Spleen (tissue), 11 donors: ENCODE data around the gene SERPINA12. TPM values are rescaled to one million over a fixed set of nuclear protein-coding genes. Genes with fewer than 3 reads are reported as not detected.

Experiments
- DNase-seq: peaks from one replicate; pipeline ENCODE4 v3.0.0-alpha.2; 2020
- H3K27ac ChIP-seq, 8 donors: fragments of 200-600 bp; sonication (generic) in 7 of 8; 1 replicate in 4 of 8; 2 replicates in 4 of 8; pipeline versions ENCODE4 v1.5.0 to v1.8.0; 2016 to 2021; ENCODE audit warnings: inconsistent platforms in 4 of 8, mild to moderate bottlenecking in 4 of 8, moderate library complexity in 1 of 8
- H3K27me3 ChIP-seq, 7 donors: fragments of 200-600 bp; sonication (generic) in 6 of 7; replicated peaks in 1 of 7; 1 replicate in 4 of 7; 2 replicates in 3 of 7; pipeline versions ENCODE4 v1.5.0 to v1.8.0; 2016 to 2021; ENCODE audit warnings: inconsistent platforms in 3 of 7, mild to moderate bottlenecking in 1 of 7
- H3K36me3 ChIP-seq, 6 donors: fragments of 200-600 bp; sonication (generic) in 5 of 6; 1 replicate in 4 of 6; 2 replicates in 2 of 6; pipeline versions ENCODE4 v1.5.0 to v1.8.0; 2016 to 2021; ENCODE audit warnings: inconsistent platforms in 2 of 6
- H3K4me1 ChIP-seq, 6 donors: fragments of 200-600 bp; sonication (generic) in 5 of 6; 1 replicate in 3 of 6; 2 replicates in 3 of 6; pipeline versions ENCODE4 v1.5.0 to v1.8.0; 2016 to 2021; ENCODE audit warnings: inconsistent platforms in 3 of 6
- H3K4me3 ChIP-seq, 8 donors: fragments of 200-600 bp; sonication (generic) in 7 of 8; 1 replicate in 4 of 8; 2 replicates in 4 of 8; pipeline versions ENCODE4 v1.5.0 to v1.8.0; 2016 to 2021; ENCODE audit warnings: inconsistent platforms in 4 of 8, mild to moderate bottlenecking in 4 of 8, moderate library complexity in 2 of 8
- H3K9me3 ChIP-seq, 8 donors: fragments of 200-600 bp; sonication (generic) in 7 of 8; 1 replicate in 4 of 8; 2 replicates in 4 of 8; pipeline versions ENCODE4 v1.5.0 to v1.8.0; 2016 to 2021; ENCODE audit warnings: inconsistent platforms in 4 of 8
- POLR2A ChIP-seq, 3 donors: fragments of 450-650 bp; IDR thresholded peaks; one replicate each; pipeline ENCODE4 v1.5.1; 2017; ENCODE audit warnings: antibody characterized with exemption in 3 of 3, mild to moderate bottlenecking in 1 of 3
- POLR2AphosphoS5 ChIP-seq, 3 donors: sonication (generic); formaldehyde crosslinking; IDR thresholded peaks; one replicate each; pipeline ENCODE4 v1.5.1; 2017; ENCODE audit warnings: antibody characterized with exemption in 3 of 3
- WGBS, 5 donors: extraction: QIAGEN DNeasy Blood & Tissue Kit in 3 of 5; methylation state at CpG; one replicate each; pipeline versions ENCODE4 v1.1.5 to v1.1.7; 2013 to 2018; 5-methylcytosine and 5-hydroxymethylcytosine counted together
- intact Hi-C: fragments of 100-400 bp; cut with DNase I; formaldehyde crosslinking; loops from one replicate; pipeline ENCODE4 v1.15.0; 2023; ENCODE audit warnings: low total_unique reads
- polyA plus RNA-seq, 3 donors: library from polyadenylated mRNA; stranded (reverse); fragments of 200-250 nt; gene quantifications; one replicate each; pipeline ENCODE4 v1.2.1, GENCODE V29; 2013
- total RNA-seq, 7 donors: library from RNA; depleted of rRNA in 3 of 7; stranded (reverse); fragments of >200 nt in 3 of 7; fragmentation: NEBNext Ultra II Directional in 4 of 7; extraction: Animal tissue kit (Norgen Biotek cat#: 25700) in 4 of 7; gene quantifications; one replicate each; pipeline versions ENCODE4 v1.1.0 to v1.2.1, GENCODE V29; 2016 to 2021
- TF ChIP-seq, protein P1 (sequence below), 11 experiments: fragments of 200-600 bp in 7 of 11; fragments of 450-650 bp in 4 of 11; sonication (generic) in 4 of 11; IDR thresholded peaks in 8 of 11; conservative IDR thresholded peaks in 3 of 11; 1 replicate in 7 of 11; 2 replicates in 4 of 11; pipeline versions ENCODE4 v1.4.0 to v1.8.0; 2016 to 2021; ENCODE audit warnings: antibody characterized with exemption in 11 of 11, inconsistent platforms in 4 of 11, mild to moderate bottlenecking in 1 of 11
- donor health status: healthy with polysubstance abuse.
- donor health status: DM: no; HTN: no; CAD: no; lungs with moderate emphysema.
- donor health status: DM: no; HTN: no; CAD: no.
- donor health status: Bipolar disorder and iron deficiency.
- donor health status: healthy.
- donor health status: DM: no; HTN: no; CAD: no.
- donor health status: DM: yes; HTN: yes; CAD: no.

Gene SERPINA12
- total and polyA plus RNA-seq, 10 donors: not detected

DNA sequence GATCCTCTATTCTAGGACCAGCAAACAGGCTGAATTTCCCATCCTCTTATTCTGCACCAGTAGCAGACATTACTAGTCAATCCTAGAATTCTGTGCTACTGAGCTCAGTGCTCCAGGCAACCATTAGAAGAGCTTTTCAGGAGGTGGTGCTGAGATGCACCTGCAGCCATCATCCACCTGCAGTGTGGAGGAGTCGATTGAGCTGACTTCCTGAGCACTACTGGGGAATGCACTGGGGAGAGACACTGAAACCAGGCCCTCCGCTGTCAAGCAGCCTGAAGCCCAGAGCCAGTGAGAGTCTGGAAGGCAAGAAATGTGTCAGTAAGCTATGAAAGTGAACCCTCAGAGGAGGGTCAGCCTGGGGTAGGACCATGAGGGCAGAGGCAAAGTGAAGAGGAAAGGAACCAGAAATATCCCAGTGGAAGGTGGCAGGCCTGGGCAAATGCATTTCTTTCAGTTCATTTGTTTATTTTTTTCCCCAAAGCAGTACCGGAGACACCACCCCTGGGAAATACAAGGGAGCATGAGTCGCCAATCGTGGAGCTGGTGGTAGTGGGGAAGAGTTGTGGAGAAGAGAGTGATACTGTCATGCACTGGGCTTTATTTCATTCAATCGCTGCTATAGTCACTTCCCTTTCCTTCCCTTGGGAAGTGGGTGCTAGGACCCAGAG lies 28.9 kb upstream of the SERPINA12 start:
- 78 to 90% (median 84%) methylated on average over 6 of the region's 6 CpGs for WGBS, 5 donors
- Histone ChIP-seq H3K27me3 (peaks cover 0 to 42% (median 0%) of the 10 kb centered on the region in 7 donors), H3K36me3 (no peaks in the 10 kb centered on the region), H3K4me1 (peaks cover 0 to 8% (median 0%) of the 10 kb centered on the region in 6 donors), H3K27ac (no peak overlapping the region), H3K4me3 (no peak overlapping the region), H3K9me3 (no peaks in the 10 kb centered on the region)
- TF ChIP-seq, protein P1, sequence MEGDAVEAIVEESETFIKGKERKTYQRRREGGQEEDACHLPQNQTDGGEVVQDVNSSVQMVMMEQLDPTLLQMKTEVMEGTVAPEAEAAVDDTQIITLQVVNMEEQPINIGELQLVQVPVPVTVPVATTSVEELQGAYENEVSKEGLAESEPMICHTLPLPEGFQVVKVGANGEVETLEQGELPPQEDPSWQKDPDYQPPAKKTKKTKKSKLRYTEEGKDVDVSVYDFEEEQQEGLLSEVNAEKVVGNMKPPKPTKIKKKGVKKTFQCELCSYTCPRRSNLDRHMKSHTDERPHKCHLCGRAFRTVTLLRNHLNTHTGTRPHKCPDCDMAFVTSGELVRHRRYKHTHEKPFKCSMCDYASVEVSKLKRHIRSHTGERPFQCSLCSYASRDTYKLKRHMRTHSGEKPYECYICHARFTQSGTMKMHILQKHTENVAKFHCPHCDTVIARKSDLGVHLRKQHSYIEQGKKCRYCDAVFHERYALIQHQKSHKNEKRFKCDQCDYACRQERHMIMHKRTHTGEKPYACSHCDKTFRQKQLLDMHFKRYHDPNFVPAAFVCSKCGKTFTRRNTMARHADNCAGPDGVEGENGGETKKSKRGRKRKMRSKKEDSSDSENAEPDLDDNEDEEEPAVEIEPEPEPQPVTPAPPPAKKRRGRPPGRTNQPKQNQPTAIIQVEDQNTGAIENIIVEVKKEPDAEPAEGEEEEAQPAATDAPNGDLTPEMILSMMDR (IDR thresholded peaks at IDR 0.05 in 8 of 11, conservative IDR thresholded peaks at IDR 0.05 in 3 of 11): no peak
- TF ChIP-seq POLR2AphosphoS5 (IDR thresholded peaks at IDR 0.05) (no peak), POLR2A (IDR thresholded peaks at IDR 0.05) (no peak)
- DNase-seq: no peak
- intact Hi-C loops: no loop called here

DNA sequence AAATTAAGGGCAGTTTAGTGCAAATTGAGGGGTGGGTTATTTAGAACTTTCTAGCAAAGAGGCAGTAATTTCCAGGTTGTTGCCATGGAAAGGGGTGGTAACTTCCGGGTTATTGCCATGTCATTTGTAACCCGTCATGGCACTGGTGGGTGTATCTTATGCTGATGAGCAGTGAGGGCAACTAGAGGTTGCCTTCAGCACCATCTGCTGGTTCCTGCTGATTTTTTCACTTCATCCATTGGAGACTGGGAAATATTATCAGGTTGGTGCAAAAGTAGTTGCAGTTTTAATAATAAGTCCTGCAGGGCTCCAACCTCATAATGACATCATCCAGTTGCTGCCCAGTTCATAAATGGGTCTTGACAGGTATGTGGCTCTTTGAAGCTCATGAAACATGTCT lies 27.6 kb upstream of the SERPINA12 start:
- TF ChIP-seq, protein P1 (IDR thresholded peaks at IDR 0.05 in 8 of 11, conservative IDR thresholded peaks at IDR 0.05 in 3 of 11): no peak
- TF ChIP-seq POLR2AphosphoS5 (IDR thresholded peaks at IDR 0.05) (no peak), POLR2A (IDR thresholded peaks at IDR 0.05) (no peak)
- no peaks in the 10 kb centered on the region for H3K36me3 ChIP-seq
- H3K27me3 ChIP-seq: peaks cover 0 to 46% (median 0%) of the 10 kb centered on the region in 7 donors
- H3K4me1 ChIP-seq: peaks cover 0 to 8% (median 0%) of the 10 kb centered on the region in 6 donors
- DNase-seq: no peak
- no peak overlapping the region for H3K4me3 ChIP-seq
- 43 to 65% (median 52%) methylated on average over 2 of the region's 2 CpGs for WGBS, 5 donors
- intact Hi-C loops: no loop called here
- H3K27ac ChIP-seq: no peak overlapping the region
- H3K9me3 ChIP-seq: no peaks in the 10 kb centered on the region

DNA sequence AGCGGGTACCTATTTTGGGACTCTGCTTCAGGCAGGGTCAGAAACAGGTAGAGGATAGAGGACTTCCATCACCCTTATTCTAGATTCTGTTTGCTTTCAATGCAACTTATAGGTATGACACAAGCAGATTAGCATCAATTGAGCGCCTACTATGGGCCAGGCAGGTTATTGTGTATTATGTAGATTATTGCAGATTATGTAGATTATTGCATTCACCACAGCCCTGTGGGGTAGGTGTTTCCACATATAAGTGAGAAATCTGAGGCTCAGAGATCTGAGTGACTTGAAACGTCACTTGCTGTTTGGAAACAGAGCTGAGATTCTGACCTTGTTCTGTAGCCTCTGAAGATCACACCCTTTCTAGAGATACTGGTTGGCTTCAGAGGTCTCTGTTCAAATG lies 26.2 kb upstream of the SERPINA12 start:
- no peak overlapping the region for H3K4me3 ChIP-seq
- intact Hi-C loops: no loop called here
- H3K27ac ChIP-seq: no peak overlapping the region
- H3K36me3 ChIP-seq: no peaks in the 10 kb centered on the region
- peaks cover 0 to 7% (median 0%) of the 10 kb centered on the region in 6 donors for H3K4me1 ChIP-seq
- DNase-seq: no peak
- TF ChIP-seq, protein P1 (IDR thresholded peaks at IDR 0.05 in 8 of 11, conservative IDR thresholded peaks at IDR 0.05 in 3 of 11): no peak
- TF ChIP-seq POLR2AphosphoS5 (IDR thresholded peaks at IDR 0.05) (no peak), POLR2A (IDR thresholded peaks at IDR 0.05) (no peak)
- 66 to 74% (median 71%) methylated on average over 3 of the region's 3 CpGs for WGBS, 5 donors
- H3K27me3 ChIP-seq: peaks cover 0 to 52% (median 0%) of the 10 kb centered on the region in 7 donors
- peaks cover 0 to 4% (median 0%) of the 10 kb centered on the region in 8 donors for H3K9me3 ChIP-seq

DNA sequence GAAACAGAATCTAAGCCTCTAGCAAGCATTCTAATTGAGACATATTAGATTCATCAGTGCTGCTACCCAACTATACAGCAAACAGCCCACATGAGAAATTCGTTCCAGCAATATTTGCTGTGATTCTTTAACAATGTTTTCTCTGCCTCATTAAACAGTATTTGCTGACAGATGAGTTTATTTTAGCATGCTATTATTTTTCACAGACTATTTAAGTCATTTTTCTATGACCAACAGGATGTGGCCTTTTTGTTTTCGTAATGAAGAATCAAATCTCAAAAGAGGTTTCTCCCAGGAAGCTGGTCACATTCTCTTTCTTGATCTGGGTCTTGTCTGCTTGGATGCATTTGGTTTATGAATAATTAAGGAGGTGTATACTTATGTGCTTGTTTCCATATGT lies 23.2 kb upstream of the SERPINA12 start:
- Histone ChIP-seq H3K27ac (no peak overlapping the region), H3K4me3 (no peak overlapping the region), H3K9me3 (peaks cover 0 to 4% (median 0%) of the 10 kb centered on the region in 8 donors), H3K4me1 (no peaks in the 10 kb centered on the region), H3K36me3 (no peaks in the 10 kb centered on the region), H3K27me3 (peaks cover 0 to 42% (median 0%) of the 10 kb centered on the region in 7 donors)
- intact Hi-C loops: no loop called here
- TF ChIP-seq POLR2A (IDR thresholded peaks at IDR 0.05): no peak
- TF ChIP-seq POLR2AphosphoS5 (IDR thresholded peaks at IDR 0.05): no peak
- TF ChIP-seq, protein P1 (IDR thresholded peaks at IDR 0.05 in 8 of 11, conservative IDR thresholded peaks at IDR 0.05 in 3 of 11): no peak
- DNase-seq: no peak
- 37 to 49% (median 43%) methylated on average over 2 of the region's 2 CpGs for WGBS, 5 donors
